Adrenal gland (tissue), 12 donors: ENCODE results near the gene ABHD10. TPM values are rescaled to one million over a fixed set of nuclear protein-coding genes. Genes with fewer than 3 reads are reported as not detected.
"Not testable (repeated sequence)": the region's sequence is repeated elsewhere in the genome, so short reads cannot be mapped to it uniquely, and the experiment has no call there.

Experiments
- DNase-seq, 7 donors: peaks; one replicate each; pipeline ENCODE4 v3.0.0-alpha.2; 2019 to 2020
- H3K27ac ChIP-seq, 5 donors: fragments of 200-600 bp; sonication (generic) in 4 of 5; 1 replicate in 3 of 5; 2 replicates in 2 of 5; pipeline versions ENCODE4 v1.5.1 to v1.8.0; 2016 to 2020; ENCODE audit warnings: mild to moderate bottlenecking in 1 of 5
- H3K27me3 ChIP-seq: fragments of 200-600 bp; 2 replicates; pipeline ENCODE4 v1.8.0; 2021
- H3K36me3 ChIP-seq, 2 donors: fragments of 200-600 bp; replicated peaks in 1 of 2; 1 replicate in 1 of 2; 2 replicates in 1 of 2; pipeline versions ENCODE4 v1.5.1 to v1.8.0; 2018 to 2022
- H3K4me1 ChIP-seq, 2 donors: fragments of 200-600 bp; replicated peaks in 1 of 2; 1 replicate in 1 of 2; 2 replicates in 1 of 2; pipeline versions ENCODE4 v1.5.1 to v1.8.0; 2018 to 2021
- H3K4me3 ChIP-seq, 4 donors: fragments of 200-600 bp; sonication (generic) in 3 of 4; one replicate each; pipeline ENCODE4 v1.5.1; 2016 to 2018
- H3K9me3 ChIP-seq, 3 donors: fragments of 200-600 bp; sonication (generic) in 1 of 3; replicated peaks in 1 of 3; 1 replicate in 2 of 3; 2 replicates in 1 of 3; pipeline versions ENCODE4 v1.5.1 to v1.8.0; 2016 to 2021
- POLR2A ChIP-seq, 2 donors: fragments of 450-650 bp; IDR thresholded peaks; one replicate each; pipeline ENCODE4 v1.6.1; 2017; ENCODE audit warnings: antibody characterized with exemption in 2 of 2, mild to moderate bottlenecking in 2 of 2, moderate library complexity in 1 of 2
- WGBS, 4 donors: extraction: QIAGEN DNeasy Blood & Tissue Kit in 2 of 4; methylation state at CpG; one replicate each; pipeline versions ENCODE4 v1.1.5 to v1.1.7; 2013 to 2017; 5-methylcytosine and 5-hydroxymethylcytosine counted together
- intact Hi-C, 2 donors: fragments of 100-400 bp; cut with DNase I; formaldehyde crosslinking; loops; one replicate each; pipeline versions ENCODE4 v1.14.1 to v1.15.0; 2022 to 2023
- polyA plus RNA-seq, 3 donors: library from polyadenylated mRNA; stranded (reverse); fragments of 200-250 nt in 2 of 3; fragments of 350-450 nt in 1 of 3; fragmentation: Illumina TruSeq in 1 of 3; extraction: RNeasy Lipid Tissue Mini Kit (QIAGEN cat#74804) in 1 of 3; gene quantifications; one replicate each; pipeline ENCODE4 v1.2.3, GENCODE V29; 2013 to 2014
- total RNA-seq, 9 donors: library from RNA; depleted of rRNA in 4 of 9; stranded (reverse); fragments of >200 nt in 4 of 9; fragments of 120-200 nt in 1 of 9; fragmentation: NEBNext Ultra II Directional in 1 of 9; extraction: Animal tissue kit (Norgen Biotek cat#: 25700) in 1 of 9; gene quantifications; one replicate each; pipeline versions ENCODE4 v1.1.0 to v1.2.4, GENCODE V29; 2013 to 2023
- TF ChIP-seq, protein P1 (sequence below), 6 experiments: fragments of 450-650 bp in 4 of 6; fragments of 200-600 bp in 2 of 6; sonication (generic) in 1 of 6; IDR thresholded peaks; 1 replicate in 5 of 6; 2 replicates in 1 of 6; pipeline versions ENCODE4 v1.5.1 to v1.8.0; 2016 to 2021; ENCODE audit warnings: antibody characterized with exemption in 6 of 6, mild to moderate bottlenecking in 2 of 6, moderate library complexity in 1 of 6
- donor health status: healthy with polysubstance abuse.
- donor health status: Bipolar disorder and iron deficiency.
- donor health status: DM: yes; HTN: yes; CAD: no.
- donor health status: DM: no; HTN: no; CAD: no.
- donor health status: DM: no; HTN: no; CAD: no.
- donor health status: DM: yes; HTN: yes; CAD: no.

ABHD10 gene
- total and polyA plus RNA-seq, 12 donors: 27.6 to 81.8 (median 44.1) TPM

DNA sequence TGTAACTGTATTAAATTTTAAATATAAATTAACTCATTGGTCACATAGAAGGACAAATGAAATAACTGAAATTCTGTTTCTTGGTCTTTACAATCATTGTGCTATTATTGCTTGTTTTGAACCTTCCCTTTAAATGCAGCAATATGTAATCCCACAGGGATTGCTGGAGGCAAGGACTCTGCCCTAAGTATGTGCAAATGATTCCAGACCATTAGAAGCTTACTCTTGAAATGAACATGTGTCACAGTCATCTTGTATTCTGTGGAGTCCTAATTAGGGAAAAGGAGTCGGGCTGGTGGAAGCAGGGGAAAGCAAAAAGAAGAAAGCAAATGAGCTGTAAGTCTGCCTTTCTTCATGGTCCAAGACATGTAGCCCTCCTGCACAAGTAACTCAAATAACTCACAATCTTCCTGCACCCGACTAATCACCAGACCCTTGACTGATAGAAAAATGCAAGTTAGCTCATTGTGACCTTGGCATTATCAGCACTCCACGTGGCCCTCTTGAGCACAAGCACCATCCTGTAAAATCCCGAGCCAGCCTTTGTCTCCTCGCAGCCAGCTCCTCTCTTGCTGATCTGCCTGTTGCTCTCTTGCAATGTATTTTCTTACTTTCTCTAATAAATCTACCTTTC lies 53.4 kb downstream of the ABHD10 start:
- WGBS, 4 donors: 36 to 44% (median 40%) methylated on average over 5 of the region's 5 CpGs

DNA sequence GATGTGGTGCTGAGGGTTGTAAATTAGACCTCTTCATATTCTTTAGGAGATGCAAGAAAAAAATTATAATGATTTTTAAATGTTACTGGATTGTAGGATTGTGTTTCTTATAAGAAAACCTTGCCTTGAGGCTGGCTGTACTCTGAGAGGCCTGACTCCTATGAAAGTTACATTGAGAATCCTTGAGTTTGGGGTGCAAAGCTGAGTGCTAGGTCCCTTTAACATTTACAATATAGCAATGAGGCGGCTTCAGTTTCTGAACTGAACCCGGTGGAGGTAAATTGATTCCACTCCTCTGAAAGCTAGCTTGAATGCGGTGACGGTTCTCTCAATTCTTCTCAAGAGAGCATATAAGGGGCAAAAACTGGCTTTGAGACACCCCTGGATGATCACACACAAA lies 55.6 kb downstream of the ABHD10 start, which contains the start of gene TMPRSS7:
Gene TMPRSS7, plus strand, starts transcription at position 301 of the 400 bp plus-strand sequence. CDS start 110 bp downstream, outside the sequence.
- TF ChIP-seq, protein P1, sequence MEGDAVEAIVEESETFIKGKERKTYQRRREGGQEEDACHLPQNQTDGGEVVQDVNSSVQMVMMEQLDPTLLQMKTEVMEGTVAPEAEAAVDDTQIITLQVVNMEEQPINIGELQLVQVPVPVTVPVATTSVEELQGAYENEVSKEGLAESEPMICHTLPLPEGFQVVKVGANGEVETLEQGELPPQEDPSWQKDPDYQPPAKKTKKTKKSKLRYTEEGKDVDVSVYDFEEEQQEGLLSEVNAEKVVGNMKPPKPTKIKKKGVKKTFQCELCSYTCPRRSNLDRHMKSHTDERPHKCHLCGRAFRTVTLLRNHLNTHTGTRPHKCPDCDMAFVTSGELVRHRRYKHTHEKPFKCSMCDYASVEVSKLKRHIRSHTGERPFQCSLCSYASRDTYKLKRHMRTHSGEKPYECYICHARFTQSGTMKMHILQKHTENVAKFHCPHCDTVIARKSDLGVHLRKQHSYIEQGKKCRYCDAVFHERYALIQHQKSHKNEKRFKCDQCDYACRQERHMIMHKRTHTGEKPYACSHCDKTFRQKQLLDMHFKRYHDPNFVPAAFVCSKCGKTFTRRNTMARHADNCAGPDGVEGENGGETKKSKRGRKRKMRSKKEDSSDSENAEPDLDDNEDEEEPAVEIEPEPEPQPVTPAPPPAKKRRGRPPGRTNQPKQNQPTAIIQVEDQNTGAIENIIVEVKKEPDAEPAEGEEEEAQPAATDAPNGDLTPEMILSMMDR (IDR thresholded peaks at IDR 0.05): no peak
- TF ChIP-seq POLR2A (IDR thresholded peaks at IDR 0.05): no peak
- DNase-seq: no peak
- no peaks in the 10 kb centered on the region for H3K27me3 ChIP-seq
- intact Hi-C loops: no loop called here
- no peaks in the 10 kb centered on the region for H3K9me3 ChIP-seq
- H3K36me3 ChIP-seq: no peaks in the 10 kb centered on the region
- H3K27ac ChIP-seq: no peak within 1 kb of the TSS
- H3K4me1 ChIP-seq: peaks cover 5 to 11% of the 10 kb centered on the region in 2 donors
- no peak within 1 kb of the TSS for H3K4me3 ChIP-seq
- 95 to 97% (median 96%) methylated on average over 4 of the region's 4 CpGs for WGBS, 4 donors

More for the DNA sequence above, 53.4 kb downstream of the ABHD10 start:
- Histone ChIP-seq H3K9me3 (no peaks in the 10 kb centered on the region), H3K36me3 (no peaks in the 10 kb centered on the region), H3K27me3 (no peaks in the 10 kb centered on the region), H3K4me3 (no peak overlapping the region), H3K27ac (peak overlapping the region in 2 of 5 donors; percentile 20 to 59), H3K4me1 (peaks cover 5 to 11% of the 10 kb centered on the region in 2 donors)
- DNase-seq: peak; percentile 39 to 83 (median 65)
- intact Hi-C loops: no loop called here
- TF ChIP-seq POLR2A (IDR thresholded peaks at IDR 0.05): no peak
- TF ChIP-seq, protein P1 (IDR thresholded peaks at IDR 0.05): no peak

DNA sequence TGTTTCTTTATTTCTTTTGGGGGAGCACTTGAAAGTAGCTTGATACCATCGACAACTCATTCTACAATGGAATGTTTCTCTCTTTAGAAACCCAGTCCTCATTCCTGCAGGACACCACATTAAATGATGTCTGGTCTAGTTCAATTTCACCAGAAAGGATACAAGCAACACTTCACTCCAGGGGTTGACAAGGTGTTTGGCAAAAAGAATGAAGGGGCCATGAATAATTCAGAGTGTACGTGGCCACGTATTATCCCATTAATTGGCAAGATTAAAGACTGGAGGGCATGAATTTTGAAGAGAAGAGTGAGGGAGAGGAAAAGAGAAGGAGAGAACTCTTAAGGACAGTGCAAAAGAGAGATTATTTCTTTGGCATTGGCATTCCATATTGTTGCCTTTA lies 56.4 kb downstream of the ABHD10 start:
- WGBS, 4 donors: 92 to 96% (median 93%) methylated on average over 3 of the region's 3 CpGs
- no peak for DNase-seq
- intact Hi-C loops: no loop called here
- Histone ChIP-seq H3K4me1 (peaks cover 5 to 11% of the 10 kb centered on the region in 2 donors), H3K9me3 (no peaks in the 10 kb centered on the region), H3K27ac (no peak overlapping the region), H3K36me3 (no peaks in the 10 kb centered on the region), H3K27me3 (no peaks in the 10 kb centered on the region), H3K4me3 (no peak overlapping the region)
- TF ChIP-seq, protein P1 (IDR thresholded peaks at IDR 0.05): no peak
- no peak for TF ChIP-seq POLR2A (IDR thresholded peaks at IDR 0.05)

DNA sequence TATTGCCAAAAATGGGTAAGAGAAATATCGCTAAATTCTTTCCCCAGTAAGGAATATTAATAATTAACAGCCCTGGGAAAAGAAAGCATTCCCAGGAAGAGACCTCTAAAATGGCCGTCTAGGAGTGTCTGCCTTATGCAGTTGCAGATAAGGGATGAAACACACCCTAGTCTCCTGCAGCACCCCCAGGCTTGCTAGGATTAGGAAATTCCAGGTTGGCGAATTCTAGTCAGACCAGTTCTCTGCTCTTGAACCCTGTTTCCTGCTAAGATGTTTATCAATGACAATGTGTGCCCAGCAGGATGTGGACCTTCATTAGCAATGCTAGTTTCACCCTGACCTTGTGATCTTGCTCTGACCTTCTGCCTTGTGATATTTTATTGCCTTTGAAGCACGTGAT lies 58.4 kb downstream of the ABHD10 start:
- H3K27me3 ChIP-seq, DNase-seq, H3K9me3 ChIP-seq, H3K27ac ChIP-seq, H3K4me3 ChIP-seq, H3K36me3 ChIP-seq, H3K4me1 ChIP-seq, intact Hi-C loops: not testable (repeated sequence)
- WGBS, 4 donors: 63 to 67% (median 64%) methylated on average over 4 of the region's 4 CpGs

DNA sequence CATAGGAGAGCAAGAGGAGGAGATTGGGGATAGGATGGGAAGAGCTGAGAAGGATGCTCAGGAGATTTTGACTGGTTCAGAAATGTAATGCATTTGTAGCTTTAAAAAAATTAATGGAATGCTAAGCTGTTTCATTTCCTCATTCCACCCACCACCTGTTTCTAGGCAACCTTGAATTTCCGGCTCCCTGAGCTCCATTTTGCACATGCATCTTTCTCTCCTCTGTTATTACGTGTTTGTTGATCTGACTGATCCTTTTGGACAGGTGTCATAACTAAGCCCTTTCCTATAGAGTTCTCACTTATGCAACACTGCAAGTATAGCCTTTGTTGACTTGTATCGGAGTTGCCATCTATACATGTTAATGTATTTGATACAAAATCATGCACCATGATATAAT lies 60.0 kb downstream of the ABHD10 start:
- WGBS, 4 donors: 76 to 81% (median 78%) methylated on average over 3 of the region's 3 CpGs
- TF ChIP-seq, protein P1 (IDR thresholded peaks at IDR 0.05): no peak
- no peak for TF ChIP-seq POLR2A (IDR thresholded peaks at IDR 0.05)
- intact Hi-C loops: no loop called here

More for the DNA sequence above, 60.0 kb downstream of the ABHD10 start:
- H3K27ac ChIP-seq: no peak overlapping the region
- DNase-seq: no peak
- H3K4me3 ChIP-seq: no peak overlapping the region
- no peaks in the 10 kb centered on the region for H3K27me3 ChIP-seq
- H3K4me1 ChIP-seq: peaks cover 0 to 2% of the 10 kb centered on the region in 2 donors
- H3K36me3 ChIP-seq: no peaks in the 10 kb centered on the region
- no peaks in the 10 kb centered on the region for H3K9me3 ChIP-seq
